Nephron (organoid): ENCODE data around the gene MBD5.

ENCODE experiments used
- H3K27ac Mint-ChIP-seq, 3 experiments: 2 replicates each; pipeline ENCODE4 v1.8.0; 2020; ENCODE audit warnings: mixed read lengths in 3 of 3, mild to moderate bottlenecking in 2 of 3, moderate library complexity in 1 of 3
- H3K27me3 Mint-ChIP-seq: 2 replicates; pipeline ENCODE4 v1.8.0; 2021; ENCODE audit warnings: low read depth, mild to moderate bottlenecking, moderate library complexity, mixed read lengths
- H3K36me3 Mint-ChIP-seq: 2 replicates; pipeline ENCODE4 v1.8.0; 2020; ENCODE audit warnings: low read depth, mixed read lengths
- H3K4me1 Mint-ChIP-seq: 2 replicates; pipeline ENCODE4 v1.8.0; 2020; ENCODE audit warnings: mixed read lengths
- H3K4me3 Mint-ChIP-seq, 3 experiments: 2 replicates each; pipeline ENCODE4 v1.8.0; 2020; ENCODE audit warnings: mild to moderate bottlenecking in 3 of 3, mixed read lengths in 3 of 3, moderate library complexity in 2 of 3
- H3K9me3 Mint-ChIP-seq: 2 replicates; pipeline ENCODE4 v1.8.0; 2020; ENCODE audit warnings: mixed read lengths
- CTCF ChIP-seq, 3 experiments: fragments of 200-600 bp; sonication (generic); IDR thresholded peaks; one replicate each; pipeline ENCODE4 v1.5.0; 2021; ENCODE audit warnings: antibody characterized with exemption in 3 of 3; ENCODE audit not compliant: unreplicated experiment in 3 of 3

MBD5 gene

GRCh38 chr2:148557844-148558436 lies 537.0 kb downstream of the MBD5 start:
- Mint-ChIP-seq H3K9me3 (peaks cover 9% of the 10 kb centered on the region), H3K4me3 (no peak overlapping the region), H3K4me1 (peaks cover 14% of the 10 kb centered on the region), H3K36me3 (peaks cover 4% of the 10 kb centered on the region), H3K27ac (no peak overlapping the region), H3K27me3 (no peaks in the 10 kb centered on the region)
- no peak for TF ChIP-seq CTCF (IDR thresholded peaks at IDR 0.05; ENCODE audit: unreplicated experiment in 3 of 3)

- no peak overlapping the region for H3K4me3 Mint-ChIP-seq
- H3K9me3 Mint-ChIP-seq = peaks cover 9% of the 10 kb centered on the region
- peak overlapping the region in 2 of 3 experiments; percentile 8 to 50 for H3K27ac Mint-ChIP-seq
- H3K27me3 Mint-ChIP-seq = no peaks in the 10 kb centered on the region
- no peak for TF ChIP-seq CTCF (IDR thresholded peaks at IDR 0.05; ENCODE audit: unreplicated experiment in 3 of 3)
- peaks cover 14% of the 10 kb centered on the region for H3K4me1 Mint-ChIP-seq
- H3K36me3 Mint-ChIP-seq = peaks cover 4% of the 10 kb centered on the region
These were observed 539.6 kb downstream of the MBD5 start for GRCh38 chr2:148560496-148560895.

GRCh38 chr2:148561389-148561788 lies 540.5 kb downstream of the MBD5 start:
- Mint-ChIP-seq H3K4me1 (peaks cover 14% of the 10 kb centered on the region), H3K27ac (peak overlapping the region; percentile 12 to 51 (median 38)), H3K4me3 (no peak overlapping the region), H3K27me3 (peaks cover 2% of the 10 kb centered on the region), H3K9me3 (peaks cover 9% of the 10 kb centered on the region), H3K36me3 (peaks cover 4% of the 10 kb centered on the region)
- no peak for TF ChIP-seq CTCF (IDR thresholded peaks at IDR 0.05; ENCODE audit: unreplicated experiment in 3 of 3)

- Mint-ChIP-seq H3K27ac (no peak overlapping the region), H3K9me3 (no peaks in the 10 kb centered on the region), H3K4me3 (no peak overlapping the region), H3K36me3 (peaks cover 4% of the 10 kb centered on the region), H3K4me1 (peaks cover 7% of the 10 kb centered on the region), H3K27me3 (peaks cover 6% of the 10 kb centered on the region)
- TF ChIP-seq CTCF (IDR thresholded peaks at IDR 0.05; ENCODE audit: unreplicated experiment in 3 of 3) = no peak
These were observed 544.5 kb downstream of the MBD5 start for GRCh38 chr2:148565272-148565894.
